ENCODE measurements around the gene C2orf78. TPM values are rescaled to one million over a fixed set of nuclear protein-coding genes. Genes with fewer than 3 reads are reported as not detected.

C2orf78 gene
- total and polyA plus RNA-seq, 7 experiments from 2014 or later, result not detected

- ATAC-seq (no peak), DNase-seq (no peak)
- ChIA-PET POLR2A (no interaction called here), CTCF (interaction anchor here (0.5 to 1.3 kb wide), 2 partner anchors 19 to 156 kb away, joined by 3 read pairs; no protein-coding TSS in a partner anchor)
- intact Hi-C loops (cut with micrococcal nuclease), result no loop called here
- Mint-ChIP-seq H3K27me3 (no peaks in the 10 kb centered on the region), H3K9me3 (peaks cover 0 to 1% (median 0%) of the 10 kb centered on the region in 11 donors), H3K36me3 (peaks cover 7 to 41% (median 15%) of the 10 kb centered on the region in 5 donors), H3K27ac (no peak overlapping the region), H3K4me3 (no peak overlapping the region), H3K4me1 (peaks cover 13 to 42% (median 18%) of the 10 kb centered on the region in 7 donors)
- no peak overlapping the region for H3K4me3 ChIP-seq (ENCODE audit: low read length)
- peaks cover 3 to 54% (median 9%) of the 10 kb centered on the region in 3 experiments for H3K36me3 ChIP-seq (ENCODE audit: control insufficient read depth in 2 of 3, insufficient read depth in 3 of 3, low read length in 3 of 3)
- no peak overlapping the region for H3K27ac ChIP-seq (ENCODE audit: low read depth, low read length)
- H3K4me1 ChIP-seq (ENCODE audit: control insufficient read depth in 2 of 2, insufficient read depth in 2 of 2, low read length in 2 of 2), result no peaks in the 10 kb centered on the region
- no peaks in the 10 kb centered on the region for H3K9me3 ChIP-seq (ENCODE audit: control insufficient read depth in 2 of 3, low read length in 3 of 3)
- no peaks in the 10 kb centered on the region for H3K27me3 ChIP-seq (ENCODE audit: control insufficient read depth in 2 of 2, insufficient read depth in 2 of 2, low read length in 2 of 2)
These were observed 58.7 kb downstream of the C2orf78 start for GRCh38 chr2:73842739-73843019.

- Mint-ChIP-seq H3K36me3 (peaks cover 9 to 52% (median 16%) of the 10 kb centered on the region in 5 donors), H3K4me1 (peaks cover 5 to 28% (median 12%) of the 10 kb centered on the region in 7 donors), H3K27ac (peak overlapping the region in 2 of 9 donors; percentile 14 to 34), H3K9me3 (peaks cover 0 to 1% (median 0%) of the 10 kb centered on the region in 11 donors), H3K4me3 (no peak overlapping the region), H3K27me3 (no peaks in the 10 kb centered on the region)
- ATAC-seq, result no peak
- Histone ChIP-seq H3K27me3 (ENCODE audit: control insufficient read depth in 2 of 2, insufficient read depth in 2 of 2, low read length in 2 of 2) (no peaks in the 10 kb centered on the region), H3K27ac (ENCODE audit: low read depth, low read length) (no peak overlapping the region), H3K9me3 (ENCODE audit: control insufficient read depth in 2 of 3, low read length in 3 of 3) (no peaks in the 10 kb centered on the region), H3K4me3 (ENCODE audit: low read length) (no peak overlapping the region), H3K4me1 (ENCODE audit: control insufficient read depth in 2 of 2, insufficient read depth in 2 of 2, low read length in 2 of 2) (no peaks in the 10 kb centered on the region), H3K36me3 (ENCODE audit: control insufficient read depth in 2 of 3, insufficient read depth in 3 of 3, low read length in 3 of 3) (peaks cover 3 to 57% (median 9%) of the 10 kb centered on the region in 3 experiments)
- no peak for DNase-seq
- CTCF ChIA-PET, result no interaction called here
- intact Hi-C loops (cut with micrococcal nuclease), result no loop called here
- POLR2A ChIA-PET, result no interaction called here
These were observed 60.1 kb downstream of the C2orf78 start for GRCh38 chr2:73844087-73844486.

- Histone ChIP-seq H3K4me1 (ENCODE audit: control insufficient read depth in 2 of 2, insufficient read depth in 2 of 2, low read length in 2 of 2) (no peaks in the 10 kb centered on the region), H3K36me3 (ENCODE audit: control insufficient read depth in 2 of 3, insufficient read depth in 3 of 3, low read length in 3 of 3) (peaks cover 9 to 92% (median 16%) of the 10 kb centered on the region in 3 experiments), H3K9me3 (ENCODE audit: control insufficient read depth in 2 of 3, low read length in 3 of 3) (no peaks in the 10 kb centered on the region), H3K4me3 (ENCODE audit: low read length) (no peak overlapping the region), H3K27me3 (ENCODE audit: control insufficient read depth in 2 of 2, insufficient read depth in 2 of 2, low read length in 2 of 2) (no peaks in the 10 kb centered on the region), H3K27ac (ENCODE audit: low read depth, low read length) (no peak overlapping the region)
- intact Hi-C loops (cut with micrococcal nuclease), result loop anchor here in 1 of 2 donors (2.0 kb wide), 1 partner anchor 21 kb away; the partner anchor contains the start of gene STAMBP
- ChIA-PET CTCF (no interaction called here), POLR2A (no interaction called here)
- DNase-seq, result no peak
- H3K36me3 Mint-ChIP-seq, result peaks cover 17 to 56% (median 30%) of the 10 kb centered on the region in 5 donors
- no peaks in the 10 kb centered on the region for H3K27me3 Mint-ChIP-seq
- no peak overlapping the region for H3K4me3 Mint-ChIP-seq
- H3K9me3 Mint-ChIP-seq, result peaks cover 0 to 2% (median 0%) of the 10 kb centered on the region in 11 donors
- peaks cover 0 to 3% (median 0%) of the 10 kb centered on the region in 7 donors for H3K4me1 Mint-ChIP-seq
- ATAC-seq, result no peak
- peak overlapping the region in 1 of 9 donors; percentile 47 for H3K27ac Mint-ChIP-seq
These were observed 66.0 kb downstream of the C2orf78 start for GRCh38 chr2:73850009-73850408.

DNA sequence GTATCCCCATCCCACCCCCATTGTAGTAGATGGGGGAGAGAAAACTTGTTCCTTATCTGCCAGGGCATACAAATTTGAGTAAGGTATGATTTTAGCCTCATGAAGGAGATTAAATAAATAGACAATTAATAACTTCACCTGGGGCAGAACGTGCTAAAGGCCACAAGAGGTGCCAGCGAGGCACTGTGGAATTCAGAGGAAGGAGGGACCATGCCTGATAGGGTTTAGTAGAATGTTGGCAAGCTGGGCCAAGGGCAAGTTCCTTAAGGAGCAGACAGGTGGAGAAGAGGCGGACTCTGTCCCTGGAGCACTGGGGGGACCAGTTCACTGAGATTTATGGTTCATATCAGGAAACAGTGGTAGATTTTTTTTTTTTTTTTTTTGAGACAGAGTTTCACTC is 67.3 kb downstream of the C2orf78 start:
- intact Hi-C loops (cut with micrococcal nuclease), result loop anchor here in 1 of 2 donors (2.0 kb wide), 1 partner anchor 22 kb away; the partner anchor contains the start of gene STAMBP
- peaks cover 25 to 59% (median 35%) of the 10 kb centered on the region in 5 donors for H3K36me3 Mint-ChIP-seq
- POLR2A ChIA-PET, result no interaction called here
- no peaks in the 10 kb centered on the region for H3K4me1 ChIP-seq (ENCODE audit: control insufficient read depth in 2 of 2, insufficient read depth in 2 of 2, low read length in 2 of 2)
- H3K9me3 Mint-ChIP-seq, result peaks cover 0 to 2% (median 0%) of the 10 kb centered on the region in 11 donors
- DNase-seq, result peak in 1 of 9 donors; percentile 15
- H3K36me3 ChIP-seq (ENCODE audit: control insufficient read depth in 2 of 3, insufficient read depth in 3 of 3, low read length in 3 of 3), result peaks cover 4 to 94% (median 18%) of the 10 kb centered on the region in 3 experiments
- peaks cover 0 to 3% (median 0%) of the 10 kb centered on the region in 7 donors for H3K4me1 Mint-ChIP-seq
- no peak overlapping the region for H3K27ac Mint-ChIP-seq
- CTCF ChIA-PET, result interaction anchor here (0.7 kb wide), 1 partner anchor 160 kb away, joined by 5 read pairs; no protein-coding TSS in a partner anchor
- no peaks in the 10 kb centered on the region for H3K27me3 Mint-ChIP-seq
- no peaks in the 10 kb centered on the region for H3K9me3 ChIP-seq (ENCODE audit: control insufficient read depth in 2 of 3, low read length in 3 of 3)
- H3K4me3 ChIP-seq (ENCODE audit: low read length), result no peak overlapping the region
- no peak overlapping the region for H3K27ac ChIP-seq (ENCODE audit: low read depth, low read length)
- ATAC-seq, result no peak
- H3K27me3 ChIP-seq (ENCODE audit: control insufficient read depth in 2 of 2, insufficient read depth in 2 of 2, low read length in 2 of 2), result no peaks in the 10 kb centered on the region
- H3K4me3 Mint-ChIP-seq, result no peak overlapping the region

DNA sequence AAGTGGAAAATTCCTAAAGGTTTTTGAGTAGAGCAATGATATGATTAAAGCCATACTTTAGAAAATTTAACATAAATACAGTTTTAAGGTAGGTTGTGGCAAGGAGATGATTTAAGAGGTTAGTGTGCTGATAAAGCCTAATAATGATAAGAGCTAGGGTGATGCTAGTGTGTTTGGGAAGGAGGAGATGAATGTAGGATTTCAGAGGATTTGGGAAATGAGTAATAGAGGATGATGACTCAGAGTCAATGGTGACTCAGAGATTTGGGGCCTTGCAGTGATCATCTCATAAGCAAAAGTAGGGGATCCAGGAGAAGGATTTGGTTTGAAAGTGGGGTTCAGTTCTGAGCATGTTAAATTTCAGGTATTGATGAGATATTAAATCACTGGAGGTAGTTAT is 68.0 kb downstream of the C2orf78 start:
- ATAC-seq, result no peak
- Mint-ChIP-seq H3K27ac (no peak overlapping the region), H3K9me3 (peaks cover 0 to 2% (median 0%) of the 10 kb centered on the region in 11 donors), H3K27me3 (no peaks in the 10 kb centered on the region), H3K4me3 (no peak overlapping the region), H3K36me3 (peaks cover 31 to 61% (median 42%) of the 10 kb centered on the region in 5 donors), H3K4me1 (peaks cover 0 to 5% (median 0%) of the 10 kb centered on the region in 7 donors)
- Histone ChIP-seq H3K4me1 (ENCODE audit: control insufficient read depth in 2 of 2, insufficient read depth in 2 of 2, low read length in 2 of 2) (no peaks in the 10 kb centered on the region), H3K36me3 (ENCODE audit: control insufficient read depth in 2 of 3, insufficient read depth in 3 of 3, low read length in 3 of 3) (peaks cover 0 to 94% (median 18%) of the 10 kb centered on the region in 3 experiments), H3K4me3 (ENCODE audit: low read length) (no peak overlapping the region), H3K9me3 (ENCODE audit: control insufficient read depth in 2 of 3, low read length in 3 of 3) (no peaks in the 10 kb centered on the region), H3K27ac (ENCODE audit: low read depth, low read length) (no peak overlapping the region), H3K27me3 (ENCODE audit: control insufficient read depth in 2 of 2, insufficient read depth in 2 of 2, low read length in 2 of 2) (no peaks in the 10 kb centered on the region)
- CTCF ChIA-PET, result interaction anchor here (0.7 kb wide), 1 partner anchor 159 kb away, joined by 5 read pairs; no protein-coding TSS in a partner anchor
- POLR2A ChIA-PET, result no interaction called here
- intact Hi-C loops (cut with micrococcal nuclease), result no loop called here
- DNase-seq, result no peak

- POLR2A ChIA-PET, result no interaction called here
- intact Hi-C loops (cut with micrococcal nuclease), result no loop called here
- peaks cover 7 to 84% (median 10%) of the 10 kb centered on the region in 3 experiments for H3K36me3 ChIP-seq (ENCODE audit: control insufficient read depth in 2 of 3, insufficient read depth in 3 of 3, low read length in 3 of 3)
These were observed 71.5 kb downstream of the C2orf78 start for GRCh38 chr2:73855526-73855925.

DNA sequence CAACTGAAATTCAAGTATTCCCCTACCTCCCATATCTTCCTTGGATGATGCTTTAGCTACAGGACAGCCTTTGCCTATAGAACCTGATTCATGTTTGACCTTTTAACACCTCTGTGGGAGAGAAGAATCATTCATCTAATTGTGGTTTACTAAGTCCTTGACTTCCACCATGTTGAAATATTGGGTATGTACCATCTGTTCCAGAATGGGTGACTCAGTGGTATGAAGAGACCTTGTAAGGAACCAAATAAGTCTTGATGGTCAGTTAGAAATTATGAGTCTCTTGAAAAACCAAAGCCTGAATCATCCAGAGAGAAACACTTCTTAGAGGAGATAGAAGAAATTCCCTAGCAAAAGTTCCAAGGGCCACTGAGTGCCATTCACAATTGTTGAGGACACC is 72.2 kb downstream of the C2orf78 start:
- intact Hi-C loops (cut with micrococcal nuclease), result no loop called here
- Histone ChIP-seq H3K27ac (ENCODE audit: low read depth, low read length) (no peak overlapping the region), H3K4me1 (ENCODE audit: control insufficient read depth in 2 of 2, insufficient read depth in 2 of 2, low read length in 2 of 2) (no peaks in the 10 kb centered on the region), H3K27me3 (ENCODE audit: control insufficient read depth in 2 of 2, insufficient read depth in 2 of 2, low read length in 2 of 2) (no peaks in the 10 kb centered on the region), H3K36me3 (ENCODE audit: control insufficient read depth in 2 of 3, insufficient read depth in 3 of 3, low read length in 3 of 3) (peaks cover 10 to 84% (median 14%) of the 10 kb centered on the region in 3 experiments), H3K4me3 (ENCODE audit: low read length) (no peak overlapping the region), H3K9me3 (ENCODE audit: control insufficient read depth in 2 of 3, low read length in 3 of 3) (no peaks in the 10 kb centered on the region)
- ATAC-seq (no peak), DNase-seq (no peak)
- H3K36me3 Mint-ChIP-seq, result peaks cover 31 to 59% (median 47%) of the 10 kb centered on the region in 5 donors
- no peaks in the 10 kb centered on the region for H3K27me3 Mint-ChIP-seq
- no peak overlapping the region for H3K4me3 Mint-ChIP-seq
- peak overlapping the region in 1 of 9 donors; percentile 8 for H3K27ac Mint-ChIP-seq
- H3K4me1 Mint-ChIP-seq, result peaks cover 0 to 10% (median 0%) of the 10 kb centered on the region in 7 donors
- CTCF ChIA-PET, result no interaction called here
- H3K9me3 Mint-ChIP-seq, result no peaks in the 10 kb centered on the region
- POLR2A ChIA-PET, result no interaction called here

More at GRCh38 chr2:73855526-73855925, 71.5 kb downstream of the C2orf78 start:
- H3K27ac ChIP-seq (ENCODE audit: low read depth, low read length), result no peak overlapping the region
- Mint-ChIP-seq H3K36me3 (peaks cover 29 to 58% (median 45%) of the 10 kb centered on the region in 5 donors), H3K27me3 (no peaks in the 10 kb centered on the region), H3K9me3 (no peaks in the 10 kb centered on the region), H3K4me1 (peaks cover 0 to 11% (median 0%) of the 10 kb centered on the region in 7 donors), H3K4me3 (no peak overlapping the region), H3K27ac (no peak overlapping the region)
- H3K4me1 ChIP-seq (ENCODE audit: control insufficient read depth in 2 of 2, insufficient read depth in 2 of 2, low read length in 2 of 2), result no peaks in the 10 kb centered on the region
- ATAC-seq, result no peak
- CTCF ChIA-PET, result no interaction called here
- H3K27me3 ChIP-seq (ENCODE audit: control insufficient read depth in 2 of 2, insufficient read depth in 2 of 2, low read length in 2 of 2), result no peaks in the 10 kb centered on the region
- H3K9me3 ChIP-seq (ENCODE audit: control insufficient read depth in 2 of 3, low read length in 3 of 3), result no peaks in the 10 kb centered on the region
- DNase-seq, result no peak
- no peak overlapping the region for H3K4me3 ChIP-seq (ENCODE audit: low read length)
